Left lung (tissue), 10 donors: ENCODE measurements around the gene NXT1. TPM values are rescaled to one million over a fixed set of nuclear protein-coding genes. Genes with fewer than 3 reads are reported as not detected.

ENCODE experiments used
- ATAC-seq: fragments of 200-7000 bp; cut with Tn5 transposase; one replicate; pipeline ENCODE4 v1.9.1; 2020; ENCODE audit warnings: moderate library complexity
- DNase-seq, 4 donors: peaks; one replicate each; pipeline ENCODE4 v3.0.0-alpha.2; 2013 to 2020
- H3K27ac ChIP-seq, 2 donors: fragments of 200-600 bp; sonication (generic) in 1 of 2; one replicate each; pipeline versions ENCODE4 v1.5.0 to v1.8.0; 2020 to 2021
- H3K27me3 ChIP-seq, 2 donors: fragments of 200-600 bp; sonication (generic) in 1 of 2; one replicate each; pipeline versions ENCODE4 v1.5.0 to v1.8.0; 2020 to 2021
- H3K36me3 ChIP-seq, 2 donors: fragments of 200-600 bp; sonication (generic) in 1 of 2; one replicate each; pipeline versions ENCODE4 v1.5.0 to v1.8.0; 2020 to 2021
- H3K4me1 ChIP-seq, 2 donors: fragments of 200-600 bp; one replicate each; pipeline ENCODE4 v1.8.0; 2021
- H3K4me3 ChIP-seq, 2 donors: fragments of 200-600 bp; sonication (generic) in 1 of 2; one replicate each; pipeline versions ENCODE4 v1.5.0 to v1.8.0; 2020 to 2021; ENCODE audit warnings: mild to moderate bottlenecking in 1 of 2
- H3K9me3 ChIP-seq, 2 donors: fragments of 200-600 bp; sonication (generic) in 1 of 2; one replicate each; pipeline versions ENCODE4 v1.5.0 to v1.8.0; 2020 to 2021
- intact Hi-C, 2 donors: fragments of 100-400 bp; cut with DNase I; formaldehyde crosslinking; loops; one replicate each; pipeline versions ENCODE4 v1.11.2 to v1.14.2; 2022
- polyA plus RNA-seq, 6 donors: library from polyadenylated mRNA; unstranded; fragments of 120-200 nt; gene quantifications; one replicate each; pipeline ENCODE4 v1.2.1, GENCODE V29; 2013; ENCODE audit not compliant: insufficient read length in 6 of 6
- total RNA-seq, 2 donors: library from RNA; stranded (reverse); fragmentation: NEBNext Ultra II Directional; extraction: Animal tissue kit (Norgen Biotek cat#: 25700); gene quantifications; one replicate each; pipeline ENCODE4 v1.2.1, GENCODE V29; 2021
- TF ChIP-seq, protein P1 (sequence below), 2 donors: fragments of 200-600 bp; sonication (generic) in 1 of 2; IDR thresholded peaks; one replicate each; pipeline versions ENCODE4 v1.5.0 to v1.8.0; 2021; ENCODE audit warnings: antibody characterized with exemption in 2 of 2
- donor health status: DM: no; HTN: yes; CAD: no.
- donor health status: DM: no; HTN: no; CAD: no.

Gene NXT1
- total and polyA plus RNA-seq, 8 donors: 12.0 to 19.4 (median 16.2) TPM

DNA sequence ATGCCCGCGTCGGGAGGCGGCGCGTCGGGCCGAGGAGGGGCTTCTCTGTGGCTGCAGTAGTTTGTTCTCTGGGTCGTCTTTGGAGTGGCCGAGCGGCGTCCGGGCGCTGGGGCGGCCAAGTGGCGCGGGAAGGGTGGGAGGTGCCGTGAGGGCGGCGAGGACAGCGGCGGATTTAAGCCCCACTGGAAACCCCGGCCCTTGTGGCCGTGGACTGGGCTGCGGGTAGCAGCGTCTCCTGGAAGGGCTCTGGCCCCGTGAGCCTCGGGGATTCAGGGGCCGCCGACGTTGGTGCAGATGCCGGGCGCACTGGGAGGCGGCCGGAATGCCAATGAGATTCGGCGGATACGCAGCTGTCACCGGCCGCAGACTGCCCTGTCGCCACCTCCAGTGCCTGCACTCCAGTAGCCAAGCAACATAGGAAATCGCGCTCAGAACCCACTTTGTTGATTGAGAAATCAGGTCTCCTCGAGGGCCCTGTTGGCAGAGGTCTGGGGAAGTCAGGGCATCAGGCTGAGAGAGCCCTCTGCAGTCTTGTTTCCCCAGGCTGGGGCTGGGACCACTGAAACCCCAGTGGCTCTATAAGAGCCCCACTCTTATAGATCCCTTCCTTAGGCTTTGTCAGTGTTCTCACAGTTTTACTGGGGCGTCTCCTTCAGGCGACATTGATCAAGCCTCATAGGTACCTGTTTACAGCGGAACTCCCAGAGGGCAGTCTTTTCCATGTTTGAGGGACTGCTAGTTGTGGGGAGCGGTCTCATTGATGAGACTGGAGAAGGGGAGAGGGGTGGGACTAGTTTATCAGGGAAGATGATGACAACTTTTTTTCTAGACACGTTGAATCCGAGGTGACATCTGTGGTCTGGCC is 12.0 kb downstream of the NXT1 start:
- intact Hi-C loops: loop anchor here in 1 of 2 donors (10.0 kb wide), 1 partner anchor 52 kb away; no protein-coding TSS in a partner anchor
- Histone ChIP-seq H3K9me3 (no peaks in the 10 kb centered on the region), H3K36me3 (peaks cover 0 to 27% of the 10 kb centered on the region in 2 donors), H3K4me3 (peak overlapping the region; percentile 87 to 90), H3K27ac (peak overlapping the region; percentile 100), H3K4me1 (peaks cover 23 to 68% of the 10 kb centered on the region in 2 donors), H3K27me3 (no peaks in the 10 kb centered on the region)
- peak; percentile 2 for ATAC-seq
- TF ChIP-seq, protein P1, sequence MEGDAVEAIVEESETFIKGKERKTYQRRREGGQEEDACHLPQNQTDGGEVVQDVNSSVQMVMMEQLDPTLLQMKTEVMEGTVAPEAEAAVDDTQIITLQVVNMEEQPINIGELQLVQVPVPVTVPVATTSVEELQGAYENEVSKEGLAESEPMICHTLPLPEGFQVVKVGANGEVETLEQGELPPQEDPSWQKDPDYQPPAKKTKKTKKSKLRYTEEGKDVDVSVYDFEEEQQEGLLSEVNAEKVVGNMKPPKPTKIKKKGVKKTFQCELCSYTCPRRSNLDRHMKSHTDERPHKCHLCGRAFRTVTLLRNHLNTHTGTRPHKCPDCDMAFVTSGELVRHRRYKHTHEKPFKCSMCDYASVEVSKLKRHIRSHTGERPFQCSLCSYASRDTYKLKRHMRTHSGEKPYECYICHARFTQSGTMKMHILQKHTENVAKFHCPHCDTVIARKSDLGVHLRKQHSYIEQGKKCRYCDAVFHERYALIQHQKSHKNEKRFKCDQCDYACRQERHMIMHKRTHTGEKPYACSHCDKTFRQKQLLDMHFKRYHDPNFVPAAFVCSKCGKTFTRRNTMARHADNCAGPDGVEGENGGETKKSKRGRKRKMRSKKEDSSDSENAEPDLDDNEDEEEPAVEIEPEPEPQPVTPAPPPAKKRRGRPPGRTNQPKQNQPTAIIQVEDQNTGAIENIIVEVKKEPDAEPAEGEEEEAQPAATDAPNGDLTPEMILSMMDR (IDR thresholded peaks at IDR 0.05): no peak
- DNase-seq: peak in 3 of 4 donors; percentile 31 to 66 (median 48)

DNA sequence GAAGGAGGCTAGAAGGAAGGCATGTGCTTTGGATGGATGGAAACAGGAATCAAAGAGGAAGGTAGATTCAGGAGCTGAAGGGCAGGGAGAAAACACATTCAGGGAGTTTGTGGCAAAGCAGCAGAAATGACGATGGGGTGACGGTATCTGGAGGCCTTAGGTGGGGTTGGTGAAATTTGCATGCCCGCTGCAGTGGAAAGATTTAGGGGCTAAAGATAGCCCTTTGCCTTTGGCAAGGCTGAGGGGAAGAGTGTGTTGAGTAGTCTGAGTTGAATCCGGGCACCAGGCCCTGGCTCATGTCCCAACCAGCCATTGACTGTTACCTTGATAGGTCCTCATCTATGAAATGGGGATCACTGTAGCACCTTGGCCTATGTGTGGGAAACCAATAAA is 12.7 kb downstream of the NXT1 start:
- ATAC-seq (no peak), DNase-seq (no peak)
- H3K27me3 ChIP-seq: no peaks in the 10 kb centered on the region
- H3K4me1 ChIP-seq: peaks cover 27 to 74% of the 10 kb centered on the region in 2 donors
- intact Hi-C loops: loop anchor here in 1 of 2 donors (10.0 kb wide), 1 partner anchor 52 kb away; no protein-coding TSS in a partner anchor
- peak overlapping the region in 1 of 2 donors; percentile 87 for H3K4me3 ChIP-seq
- no peaks in the 10 kb centered on the region for H3K9me3 ChIP-seq
- H3K36me3 ChIP-seq: peaks cover 0 to 27% of the 10 kb centered on the region in 2 donors
- TF ChIP-seq, protein P1 (IDR thresholded peaks at IDR 0.05): no peak
- H3K27ac ChIP-seq: peak overlapping the region; percentile 100

DNA sequence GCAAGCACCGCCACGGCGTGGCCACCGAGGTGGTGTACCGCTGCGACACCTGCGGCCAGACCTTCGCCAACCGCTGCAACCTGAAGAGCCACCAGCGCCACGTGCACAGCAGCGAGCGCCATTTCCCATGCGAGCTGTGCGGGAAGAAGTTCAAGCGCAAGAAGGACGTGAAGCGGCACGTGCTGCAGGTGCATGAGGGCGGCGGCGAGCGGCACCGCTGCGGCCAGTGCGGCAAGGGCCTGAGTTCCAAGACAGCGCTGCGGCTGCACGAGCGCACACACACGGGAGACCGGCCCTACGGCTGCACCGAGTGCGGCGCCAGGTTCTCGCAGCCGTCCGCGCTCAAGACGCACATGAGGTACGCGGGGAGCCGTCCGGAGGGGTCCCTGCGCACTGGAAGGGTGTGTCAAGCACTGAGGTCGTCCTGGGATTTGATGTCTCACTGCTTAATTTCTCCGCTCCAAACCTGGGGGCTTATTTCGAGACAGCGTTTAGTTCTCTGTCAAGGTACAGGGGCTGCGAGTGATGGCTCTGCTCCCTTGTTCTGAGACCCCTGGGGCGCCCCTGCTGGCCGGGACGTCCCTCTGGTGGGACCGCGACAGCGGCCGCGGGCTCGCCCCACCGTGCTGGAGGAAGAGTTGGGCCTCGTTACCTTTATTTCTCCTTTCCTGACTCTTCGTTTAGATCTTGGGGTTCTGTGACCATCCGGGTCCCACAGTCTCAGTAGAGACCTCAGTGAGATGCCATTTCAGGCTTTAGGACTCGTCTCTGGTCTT is 15.0 kb downstream of the NXT1 start:
- peak overlapping the region in 1 of 2 donors; percentile 24 for H3K27ac ChIP-seq
- TF ChIP-seq, protein P1 (IDR thresholded peaks at IDR 0.05): no peak
- peaks cover 28 to 73% of the 10 kb centered on the region in 2 donors for H3K4me1 ChIP-seq
- no peak overlapping the region for H3K4me3 ChIP-seq
- DNase-seq (peak in 1 of 4 donors; percentile 78), ATAC-seq (no peak)
- H3K36me3 ChIP-seq: peaks cover 0 to 44% of the 10 kb centered on the region in 2 donors
- intact Hi-C loops: loop anchor here in 1 of 2 donors (10.0 kb wide), 1 partner anchor 49 kb away; no protein-coding TSS in a partner anchor
- no peaks in the 10 kb centered on the region for H3K27me3 ChIP-seq
- H3K9me3 ChIP-seq: no peaks in the 10 kb centered on the region

DNA sequence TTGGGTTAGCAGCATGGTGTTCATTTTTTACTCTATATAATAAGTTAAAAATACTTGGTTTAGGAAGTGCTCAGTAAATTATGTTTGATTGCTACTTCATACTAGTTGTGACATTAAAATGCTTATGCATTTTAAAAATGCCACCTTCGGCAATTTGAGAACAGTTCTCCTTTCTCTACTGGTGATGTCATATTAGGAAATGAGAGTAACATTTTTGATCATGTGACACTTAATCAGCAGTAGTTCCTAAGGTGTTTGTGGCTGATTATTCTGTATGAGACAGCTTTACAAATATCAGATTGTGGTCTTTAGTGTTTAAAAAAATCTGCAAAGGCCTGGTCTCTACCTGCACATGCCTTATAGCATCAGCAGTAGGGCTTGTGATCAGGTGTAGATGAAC is 15.8 kb downstream of the NXT1 start:
- Histone ChIP-seq H3K4me3 (no peak overlapping the region), H3K27ac (peak overlapping the region in 1 of 2 donors; percentile 24), H3K36me3 (peaks cover 0 to 52% of the 10 kb centered on the region in 2 donors), H3K9me3 (no peaks in the 10 kb centered on the region), H3K27me3 (no peaks in the 10 kb centered on the region), H3K4me1 (peaks cover 28 to 72% of the 10 kb centered on the region in 2 donors)
- TF ChIP-seq, protein P1 (IDR thresholded peaks at IDR 0.05): no peak
- intact Hi-C loops: loop anchor here in 1 of 2 donors (10.0 kb wide), 1 partner anchor 48 kb away; no protein-coding TSS in a partner anchor
- DNase-seq: no peak
- ATAC-seq: no peak
